Endodermal cell (in vitro differentiated cells): ENCODE data around the gene SRD5A1. TPM values are rescaled to one million over a fixed set of nuclear protein-coding genes. Genes with fewer than 3 reads are reported as not detected.

ENCODE experiments used
- DNase-seq: peaks from one replicate; pipeline ENCODE4 v3.0.0-alpha.2; 2017
- H3K27ac ChIP-seq: 2 replicates; pipeline ENCODE4 v1.5.1; 2013; ENCODE audit warnings: mild to moderate bottlenecking, low read depth, low read length, moderate library complexity
- H3K27me3 ChIP-seq: 2 replicates; pipeline ENCODE4 v1.6.1; 2013; ENCODE audit warnings: mild to moderate bottlenecking, low read length, moderate library complexity; ENCODE audit not compliant: insufficient read depth, control insufficient read depth, poor library complexity, severe bottlenecking
- H3K36me3 ChIP-seq: 2 replicates; pipeline ENCODE4 v1.7.0; 2013; ENCODE audit warnings: mild to moderate bottlenecking, low read length, moderate library complexity; ENCODE audit not compliant: control insufficient read depth, insufficient read depth
- H3K4me1 ChIP-seq: one replicate; pipeline ENCODE4 v1.7.0; 2013; ENCODE audit warnings: low read length; ENCODE audit not compliant: control insufficient read depth, insufficient read depth
- H3K4me3 ChIP-seq: 2 replicates; pipeline ENCODE4 v1.5.1; 2013; ENCODE audit warnings: mild to moderate bottlenecking, low read length, moderate library complexity
- H3K9ac ChIP-seq: 2 replicates; pipeline ENCODE4 v1.6.1; 2013; ENCODE audit warnings: mild to moderate bottlenecking, low read length, moderate library complexity; ENCODE audit not compliant: poor library complexity, severe bottlenecking; ENCODE audit errors: extremely low read depth
- H3K9me3 ChIP-seq: 2 replicates; pipeline ENCODE4 v1.6.1; 2013; ENCODE audit warnings: mild to moderate bottlenecking, low read length, moderate library complexity; ENCODE audit not compliant: control insufficient read depth
- H3K27ac Mint-ChIP-seq: 2 replicates; pipeline ENCODE4 v1.8.0; 2020; ENCODE audit warnings: mixed read lengths
- H3K27me3 Mint-ChIP-seq: 2 replicates; pipeline ENCODE4 v1.8.0; 2021; ENCODE audit warnings: mild to moderate bottlenecking, mixed read lengths; ENCODE audit not compliant: insufficient read depth
- H3K36me3 Mint-ChIP-seq: 2 replicates; pipeline ENCODE4 v1.8.0; 2020; ENCODE audit warnings: low read depth, mixed read lengths
- H3K4me1 Mint-ChIP-seq: 2 replicates; pipeline ENCODE4 v1.8.0; 2020; ENCODE audit warnings: mixed read lengths
- H3K4me3 Mint-ChIP-seq: 2 replicates; pipeline ENCODE4 v1.8.0; 2020; ENCODE audit warnings: mild to moderate bottlenecking, moderate library complexity, mixed read lengths
- H3K9me3 Mint-ChIP-seq: 2 replicates; pipeline ENCODE4 v1.8.0; 2020; ENCODE audit warnings: mild to moderate bottlenecking, mixed read lengths
- whole genome bisulfite sequencing, 2 experiments: methylation state at CpG; one replicate each; pipeline versions ENCODE4 v1.1.5 to v1.1.7; 2013; ENCODE audit warnings: missing lambda C conversion rate in 2 of 2, mixed read lengths in 1 of 2; ENCODE audit not compliant: insufficient coverage in 1 of 2, insufficient read length in 1 of 2; 5-methylcytosine and 5-hydroxymethylcytosine counted together
- total RNA-seq, 2 donors: library from RNA; stranded (reverse); fragmentation: NEBNext Ultra II Directional in 1 of 2; extraction: Animal tissue kit (Norgen Biotek cat#: 25700) in 1 of 2; gene quantifications; 2 replicates in 1 of 2; 3 replicates in 1 of 2; pipeline ENCODE4 v1.2.1, GENCODE V29; 2021
- TF ChIP-seq, protein P1 (sequence below): fragments of 200-600 bp; sonication (generic); conservative IDR thresholded peaks from 2 replicates; pipeline ENCODE4 v1.5.0; 2021; ENCODE audit warnings: antibody characterized with exemption, mild to moderate bottlenecking

Gene SRD5A1
- total RNA-seq, 2 donors from 2014 or later: 15.0 to 16.2 TPM

GRCh38 chr5:6703806-6704205 lies 70.6 kb downstream of the SRD5A1 start:
- Mint-ChIP-seq H3K4me1 (no peaks in the 10 kb centered on the region), H3K4me3 (no peak overlapping the region), H3K27ac (no peak overlapping the region), H3K9me3 (no peaks in the 10 kb centered on the region), H3K27me3 (peaks cover 1% of the 10 kb centered on the region), H3K36me3 (no peaks in the 10 kb centered on the region)
- no peak for DNase-seq
- WGBS, 2 experiments: 76 to 84% methylated on average over 5 to 6 of the region's 6 CpGs
- Histone ChIP-seq H3K4me1 (no peaks in the 10 kb centered on the region), H3K27me3 (no peaks in the 10 kb centered on the region), H3K9ac (no peak overlapping the region), H3K4me3 (no peak overlapping the region), H3K9me3 (no peaks in the 10 kb centered on the region), H3K36me3 (no peaks in the 10 kb centered on the region), H3K27ac (no peak overlapping the region)
- TF ChIP-seq, protein P1, sequence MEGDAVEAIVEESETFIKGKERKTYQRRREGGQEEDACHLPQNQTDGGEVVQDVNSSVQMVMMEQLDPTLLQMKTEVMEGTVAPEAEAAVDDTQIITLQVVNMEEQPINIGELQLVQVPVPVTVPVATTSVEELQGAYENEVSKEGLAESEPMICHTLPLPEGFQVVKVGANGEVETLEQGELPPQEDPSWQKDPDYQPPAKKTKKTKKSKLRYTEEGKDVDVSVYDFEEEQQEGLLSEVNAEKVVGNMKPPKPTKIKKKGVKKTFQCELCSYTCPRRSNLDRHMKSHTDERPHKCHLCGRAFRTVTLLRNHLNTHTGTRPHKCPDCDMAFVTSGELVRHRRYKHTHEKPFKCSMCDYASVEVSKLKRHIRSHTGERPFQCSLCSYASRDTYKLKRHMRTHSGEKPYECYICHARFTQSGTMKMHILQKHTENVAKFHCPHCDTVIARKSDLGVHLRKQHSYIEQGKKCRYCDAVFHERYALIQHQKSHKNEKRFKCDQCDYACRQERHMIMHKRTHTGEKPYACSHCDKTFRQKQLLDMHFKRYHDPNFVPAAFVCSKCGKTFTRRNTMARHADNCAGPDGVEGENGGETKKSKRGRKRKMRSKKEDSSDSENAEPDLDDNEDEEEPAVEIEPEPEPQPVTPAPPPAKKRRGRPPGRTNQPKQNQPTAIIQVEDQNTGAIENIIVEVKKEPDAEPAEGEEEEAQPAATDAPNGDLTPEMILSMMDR: no peak

- 72 to 87% methylated on average over 4 to 11 of the region's 11 CpGs for WGBS, 2 experiments
- Histone ChIP-seq H3K27me3 (no peaks in the 10 kb centered on the region), H3K4me1 (no peaks in the 10 kb centered on the region), H3K4me3 (no peak overlapping the region), H3K9ac (no peak overlapping the region), H3K9me3 (no peaks in the 10 kb centered on the region), H3K27ac (no peak overlapping the region), H3K36me3 (no peaks in the 10 kb centered on the region)
- DNase-seq: no peak
- TF ChIP-seq, protein P1: no peak
- H3K27ac Mint-ChIP-seq: no peak overlapping the region
- H3K9me3 Mint-ChIP-seq: no peaks in the 10 kb centered on the region
- H3K27me3 Mint-ChIP-seq: peaks cover 3% of the 10 kb centered on the region
- H3K36me3 Mint-ChIP-seq: no peaks in the 10 kb centered on the region
- no peak overlapping the region for H3K4me3 Mint-ChIP-seq
- no peaks in the 10 kb centered on the region for H3K4me1 Mint-ChIP-seq
Observed at GRCh38 chr5:6704361-6704851, 71.2 kb downstream of the SRD5A1 start.

DNA sequence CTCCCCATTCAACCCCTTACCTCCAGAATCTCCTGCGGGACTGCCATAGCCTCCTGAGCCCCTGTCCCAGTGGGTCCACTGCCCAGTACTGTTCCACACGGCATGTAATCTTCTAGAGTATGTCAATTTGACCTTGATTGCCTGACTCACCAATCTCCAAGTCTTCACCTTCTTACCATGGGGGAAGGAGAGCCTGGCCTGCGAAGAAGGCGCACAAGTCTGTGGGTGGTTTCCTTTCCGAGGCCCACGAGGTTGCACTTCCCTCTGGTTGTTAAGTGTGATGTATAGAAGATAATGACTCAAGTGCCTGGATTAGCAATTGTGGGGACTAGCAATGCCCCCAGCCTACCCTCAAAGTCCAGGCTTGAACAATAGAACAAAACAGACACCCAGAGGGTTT lies 71.8 kb downstream of the SRD5A1 start:
- Mint-ChIP-seq H3K27me3 (peaks cover 4% of the 10 kb centered on the region), H3K36me3 (no peaks in the 10 kb centered on the region), H3K4me3 (no peak overlapping the region), H3K9me3 (no peaks in the 10 kb centered on the region), H3K4me1 (no peaks in the 10 kb centered on the region), H3K27ac (no peak overlapping the region)
- no peak overlapping the region for H3K9ac ChIP-seq
- no peak overlapping the region for H3K4me3 ChIP-seq
- no peaks in the 10 kb centered on the region for H3K36me3 ChIP-seq
- H3K27me3 ChIP-seq: no peaks in the 10 kb centered on the region
- H3K27ac ChIP-seq: no peak overlapping the region
- 83 to 89% methylated on average over 1 to 6 of the region's 6 CpGs for WGBS, 2 experiments
- no peaks in the 10 kb centered on the region for H3K9me3 ChIP-seq
- H3K4me1 ChIP-seq: no peaks in the 10 kb centered on the region
- DNase-seq: no peak
- TF ChIP-seq, protein P1: no peak
